NCI-H748 (cell line): ENCODE measurements around the gene NT5DC1.
A peak's percentile ranks its signal among the peaks of the same experiment; 100 is the strongest.
"Not testable (repeated sequence)": the region's sequence is repeated elsewhere in the genome, so short reads cannot be mapped to it uniquely, and the experiment has no call there.

Experiments
- DNase-seq: peaks from one replicate; lab custom pipeline; 2025; ENCODE audit not compliant: unreplicated experiment; lab: John Stamatoyannopoulos, UW

NT5DC1 gene

GRCh38 chr6:116088946-116089345, 11.7 kb upstream of the NT5DC1 start:
- no peak for DNase-seq

- DNase-seq = no peak
Observed at GRCh38 chr6:116090251-116090650, 10.4 kb upstream of the NT5DC1 start.

GRCh38 chr6:116094041-116094440, 6.6 kb upstream of the NT5DC1 start:
- DNase-seq = no peak

DNA sequence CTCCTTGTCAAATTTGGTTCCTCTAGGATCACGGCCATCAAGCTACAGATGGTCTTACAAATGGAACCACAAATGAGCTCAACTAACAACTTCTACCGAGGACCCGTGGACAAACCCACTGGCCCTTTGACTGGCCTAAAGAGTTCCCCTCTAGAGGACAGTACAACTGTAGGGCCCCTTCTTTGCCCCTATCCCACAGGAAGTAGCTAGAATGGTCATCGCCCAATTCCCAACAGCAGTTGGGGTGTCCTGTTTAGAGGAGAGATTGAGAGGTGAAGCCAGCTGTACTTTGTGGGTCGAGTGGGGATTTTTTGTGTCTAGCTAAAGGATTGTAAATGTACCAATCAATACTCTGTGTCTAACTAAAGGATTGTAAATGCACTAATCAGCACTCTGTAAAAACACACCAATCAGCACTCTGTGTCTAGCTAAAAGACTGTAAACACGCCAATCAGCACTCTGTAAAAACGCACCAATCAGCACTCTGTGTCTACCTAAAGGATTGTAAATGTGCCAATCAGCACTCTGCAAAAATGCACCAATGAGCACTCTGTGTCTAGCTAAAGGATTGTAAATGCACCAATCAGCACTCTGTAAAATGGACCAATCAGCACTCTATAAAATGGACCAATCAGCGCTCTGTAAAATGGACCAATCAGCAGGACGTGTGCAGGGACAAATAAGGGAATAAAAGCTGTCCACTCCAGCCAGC, 4.4 kb upstream of the NT5DC1 start:
- not testable (repeated sequence) for DNase-seq

DNA sequence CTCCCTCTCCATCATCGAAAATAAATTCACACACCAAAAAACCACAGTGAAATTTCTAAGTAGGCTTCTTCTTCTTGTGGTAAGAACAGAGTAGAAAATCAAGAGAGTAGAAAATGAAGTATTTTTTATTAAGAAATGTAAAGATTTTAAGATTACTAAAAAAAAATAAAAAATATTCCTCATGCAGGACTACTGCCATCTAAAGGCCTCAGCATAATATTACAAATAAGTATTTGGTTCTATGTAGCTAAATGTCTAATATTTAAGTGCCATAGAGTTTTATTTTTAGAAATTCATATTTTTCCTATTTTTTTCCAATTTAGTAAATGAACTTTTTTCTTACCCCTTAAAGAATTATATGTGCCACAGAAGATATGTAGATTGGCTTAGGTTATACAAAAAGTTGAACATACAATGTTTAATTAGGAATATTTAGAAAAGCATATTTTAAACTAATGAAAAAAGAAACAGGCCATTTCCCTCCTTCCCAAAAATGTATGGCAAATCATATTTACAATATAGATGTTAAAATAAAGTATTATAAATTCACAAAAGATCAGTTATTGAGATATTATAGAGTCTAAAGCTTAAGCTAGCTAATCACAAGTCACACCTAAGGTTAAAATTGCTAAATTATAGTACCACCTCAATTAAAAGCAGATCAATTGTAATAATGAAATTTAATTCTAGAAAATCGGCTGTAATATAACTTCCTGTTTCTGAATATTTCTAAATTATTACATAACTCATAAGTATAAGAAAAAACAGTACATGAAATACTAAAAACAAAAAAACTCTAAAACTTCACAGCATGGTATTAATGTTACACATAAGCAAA, 3.5 kb upstream of the NT5DC1 start:
- DNase-seq = peak; percentile 8

DNA sequence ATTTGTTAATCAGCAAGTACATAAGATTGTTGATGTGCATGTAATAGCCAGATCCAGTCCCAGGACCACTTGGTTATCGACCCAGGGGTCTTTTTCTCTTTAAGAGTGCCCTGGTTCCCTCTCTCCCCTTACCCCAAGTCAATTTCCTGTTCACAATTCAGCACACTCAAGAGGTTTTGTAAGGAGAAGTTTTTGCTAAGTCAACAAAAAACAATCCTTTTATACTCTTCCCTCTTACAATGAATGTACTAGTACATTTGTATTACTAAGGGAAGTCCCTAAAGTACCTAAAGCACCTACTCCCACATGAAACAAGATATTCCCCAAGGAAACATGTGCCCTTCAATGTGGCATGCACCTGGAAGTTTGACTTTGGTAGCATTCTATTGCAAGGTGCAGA, 1.6 kb upstream of the NT5DC1 start:
- DNase-seq = no peak

DNA sequence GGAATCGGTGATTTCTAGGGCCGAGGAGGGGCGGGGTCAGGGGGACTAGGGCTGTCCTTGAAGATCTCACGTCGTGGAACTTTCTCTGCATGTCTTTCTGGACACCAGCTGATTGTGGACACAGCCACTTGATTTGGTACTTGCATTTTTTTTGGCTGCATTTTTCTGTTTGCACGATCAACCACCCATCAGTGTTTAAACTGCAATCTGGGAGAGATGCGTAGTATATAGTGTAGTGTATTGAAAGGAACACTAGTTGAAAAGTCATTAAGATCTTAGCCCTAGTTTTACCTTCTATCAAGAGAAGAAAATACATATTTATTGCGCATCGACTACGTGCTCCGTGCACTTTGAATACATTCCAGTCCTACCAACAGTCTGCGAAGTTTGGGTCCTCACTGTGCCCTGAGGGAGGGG, 657 bp downstream of the NT5DC1 start:
- DNase-seq = no peak

- DNase-seq = no peak
Observed at GRCh38 chr6:116101790-116102189, 1.1 kb downstream of the NT5DC1 start.

GRCh38 chr6:116102873-116103272, 2.2 kb downstream of the NT5DC1 start:
- no peak for DNase-seq

DNA sequence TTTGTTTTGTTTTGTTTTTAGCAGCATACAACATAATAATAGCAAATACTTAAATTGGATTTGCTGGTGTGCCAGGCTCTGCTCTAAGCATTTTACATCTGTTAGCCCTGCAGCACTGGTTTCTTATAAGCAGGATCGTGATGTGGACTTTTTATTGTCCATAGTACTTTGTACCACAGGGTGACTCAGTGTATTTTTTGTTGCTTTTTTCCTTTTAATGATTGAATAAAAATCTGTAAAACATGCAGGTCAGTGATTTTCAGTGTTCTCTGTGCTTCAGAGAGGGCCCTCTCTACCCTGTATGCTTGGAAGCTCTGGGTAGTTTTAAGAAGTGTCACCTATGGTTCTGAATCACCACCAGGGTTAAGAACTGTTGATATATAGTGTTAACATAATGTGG, 4.0 kb downstream of the NT5DC1 start:
- DNase-seq = no peak

DNA sequence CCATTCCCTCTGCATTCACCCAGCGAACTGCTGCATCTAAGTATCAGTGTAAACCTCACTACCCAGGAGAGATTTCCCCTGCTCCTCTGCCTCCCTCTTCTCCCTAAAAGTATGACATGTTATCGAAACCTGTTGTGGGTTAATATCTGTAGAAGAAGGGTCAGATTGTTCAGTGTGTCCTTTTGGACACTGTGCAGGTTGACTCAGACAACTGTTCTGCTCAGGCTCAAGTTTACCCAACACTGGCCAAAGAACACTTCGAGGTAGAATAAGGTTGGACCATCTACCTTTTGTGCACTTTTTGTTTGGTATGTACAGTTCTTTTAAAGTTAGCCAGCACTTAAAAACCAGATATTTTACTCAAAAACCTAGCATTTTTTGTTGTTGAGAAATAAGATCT, 4.6 kb downstream of the NT5DC1 start:
- DNase-seq = no peak

- no peak for DNase-seq
Observed at GRCh38 chr6:116106146-116106545, 5.5 kb downstream of the NT5DC1 start.

DNA sequence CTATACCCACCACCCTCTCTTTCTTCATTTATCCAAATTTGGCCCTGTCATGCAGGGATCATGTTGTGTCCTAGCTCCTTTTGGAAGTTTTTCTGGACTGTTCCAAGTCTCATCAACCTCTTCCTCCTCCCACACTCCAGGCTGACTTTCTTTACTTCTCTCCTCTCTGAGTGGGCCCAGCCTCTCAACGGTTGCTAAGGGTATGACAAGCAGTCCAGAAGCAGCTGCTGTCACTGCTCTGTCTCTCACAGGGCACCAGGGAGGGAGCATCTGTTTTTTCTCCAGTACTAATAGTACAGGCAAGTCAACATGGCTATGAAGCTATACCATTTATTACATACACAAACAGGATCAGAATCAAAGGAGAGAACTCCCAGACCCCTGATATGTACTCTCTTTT, 8.2 kb downstream of the NT5DC1 start:
- peak; percentile 6 for DNase-seq

- peak; percentile 41 for DNase-seq
Observed at GRCh38 chr6:116111552-116112528, 11.2 kb downstream of the NT5DC1 start.

GRCh38 chr6:116113386-116113785, 12.7 kb downstream of the NT5DC1 start:
- DNase-seq = no peak

DNA sequence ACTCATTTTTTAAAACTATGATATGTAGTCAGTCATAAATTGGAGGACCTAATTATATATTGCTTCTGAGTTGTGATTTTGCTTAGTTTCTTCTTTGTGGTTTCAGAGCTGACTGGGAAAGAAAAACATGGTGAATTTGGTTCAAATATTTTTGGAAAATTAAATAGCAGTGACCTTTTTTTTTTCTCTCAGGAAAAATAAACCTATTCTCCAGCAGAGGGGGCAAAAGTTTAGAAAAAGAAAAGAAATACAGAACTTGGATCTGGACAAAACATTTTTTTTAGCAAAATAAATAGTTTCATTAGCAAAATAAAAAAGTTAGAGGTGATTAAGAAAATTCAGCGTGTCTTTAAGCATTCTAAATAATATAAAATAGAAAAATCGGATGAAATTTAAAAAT, 15.1 kb downstream of the NT5DC1 start:
- DNase-seq = no peak

- no peak for DNase-seq
Observed at GRCh38 chr6:116118608-116119007, 18.0 kb downstream of the NT5DC1 start.

DNA sequence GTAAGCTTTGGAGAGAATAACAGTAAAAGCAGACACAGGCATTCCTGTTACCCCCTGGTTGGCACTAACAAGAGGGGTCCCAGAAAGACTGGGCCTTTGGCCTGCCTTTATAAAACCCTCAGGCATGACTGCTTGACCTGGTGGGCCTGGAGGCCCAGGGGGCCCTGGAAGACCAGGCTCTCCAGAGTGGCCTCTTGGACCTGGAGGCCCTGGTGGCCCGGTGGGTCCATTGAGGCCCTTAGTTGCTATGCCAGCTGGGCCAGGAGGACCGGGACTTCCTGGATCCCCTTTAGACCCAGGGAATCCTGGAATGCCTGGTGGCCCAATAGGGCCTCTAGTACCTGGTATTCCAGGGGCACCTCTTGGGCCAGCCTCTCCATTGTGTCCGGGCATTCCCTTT, 19.8 kb downstream of the NT5DC1 start:
- no peak for DNase-seq

GRCh38 chr6:116126032-116126431, 25.4 kb downstream of the NT5DC1 start, which contains the start of gene COL10A1:
Gene COL10A1, minus strand, starts transcription at chr6:116126132. Its CDS starts 640 bp downstream, at chr6:116125492.
- DNase-seq = no peak

DNA sequence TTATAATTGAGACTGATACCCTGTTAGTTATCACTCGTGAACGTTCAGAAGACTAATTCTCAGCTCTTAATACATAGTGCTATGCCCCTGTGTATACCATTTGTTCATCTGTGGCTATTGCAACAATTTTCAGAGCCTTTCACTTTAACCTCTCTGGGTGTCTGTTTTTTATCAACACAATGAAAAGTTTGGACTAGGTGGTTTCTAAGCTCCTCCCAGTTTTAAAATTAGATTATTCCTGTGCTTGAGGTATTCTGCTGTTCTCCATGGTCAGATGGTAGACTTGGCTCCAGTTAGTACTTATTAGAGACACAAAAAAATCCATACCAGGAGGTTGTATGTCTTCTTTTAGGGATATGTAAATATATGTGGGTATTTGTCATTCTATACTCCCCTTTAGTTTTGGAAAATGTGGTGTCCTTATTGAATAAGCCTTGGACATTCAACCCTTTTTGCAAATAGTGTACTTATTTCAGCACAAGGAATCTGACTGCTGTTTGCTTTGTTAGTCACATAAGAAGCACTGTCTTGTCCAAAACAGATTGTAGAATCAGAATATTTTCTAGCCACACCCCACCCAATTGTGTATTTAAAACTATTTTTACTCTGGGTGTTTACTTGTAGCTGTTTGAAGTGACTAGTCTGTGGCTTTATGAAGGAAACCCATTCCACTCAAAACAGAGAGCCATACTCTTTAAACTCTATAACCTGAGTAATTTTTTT, 27.3 kb downstream of the NT5DC1 start:
- no peak for DNase-seq
